ENCODE data around the gene FAM229B. TPM values are rescaled to one million over a fixed set of nuclear protein-coding genes. Genes with fewer than 3 reads are reported as not detected.
"Not testable (repeated sequence)": the region's sequence is repeated elsewhere in the genome, so short reads cannot be mapped to it uniquely, and the experiment has no call there.

The FAM229B gene
- total RNA-seq, 1 donor from 2014 or later = 22.1 TPM

- Mint-ChIP-seq H3K27me3 (no peaks in the 10 kb centered on the region), H3K9me3 (ENCODE audit: low read depth) (no peaks in the 10 kb centered on the region), H3K4me1 (ENCODE audit: low read depth) (no peaks in the 10 kb centered on the region), H3K27ac (no peak overlapping the region), H3K36me3 (ENCODE audit: insufficient read depth) (no peaks in the 10 kb centered on the region), H3K4me3 (ENCODE audit: low read depth) (no peak overlapping the region)
- no peak for DNase-seq (ENCODE audit: low spot score, unreplicated experiment)
- TF ChIP-seq CTCF (IDR thresholded peaks at IDR 0.05; ENCODE audit: unreplicated experiment) = no peak
These were observed 38.2 kb upstream of the FAM229B start for GRCh38 chr6:112049026-112049799.

GRCh38 chr6:112049996-112050395 lies 37.4 kb upstream of the FAM229B start:
- no peaks in the 10 kb centered on the region for H3K9me3 Mint-ChIP-seq (ENCODE audit: low read depth)
- DNase-seq (ENCODE audit: low spot score, unreplicated experiment) = no peak
- H3K4me3 Mint-ChIP-seq (ENCODE audit: low read depth) = no peak overlapping the region
- no peaks in the 10 kb centered on the region for H3K27me3 Mint-ChIP-seq
- no peaks in the 10 kb centered on the region for H3K36me3 Mint-ChIP-seq (ENCODE audit: insufficient read depth)
- no peaks in the 10 kb centered on the region for H3K4me1 Mint-ChIP-seq (ENCODE audit: low read depth)
- TF ChIP-seq CTCF (IDR thresholded peaks at IDR 0.05; ENCODE audit: unreplicated experiment) = no peak
- no peak overlapping the region for H3K27ac Mint-ChIP-seq

GRCh38 chr6:112050429-112050828 lies 37.0 kb upstream of the FAM229B start:
- Mint-ChIP-seq H3K4me3 (ENCODE audit: low read depth) (no peak overlapping the region), H3K4me1 (ENCODE audit: low read depth) (no peaks in the 10 kb centered on the region), H3K27me3 (no peaks in the 10 kb centered on the region), H3K36me3 (ENCODE audit: insufficient read depth) (no peaks in the 10 kb centered on the region), H3K27ac (no peak overlapping the region), H3K9me3 (ENCODE audit: low read depth) (no peaks in the 10 kb centered on the region)
- TF ChIP-seq CTCF (IDR thresholded peaks at IDR 0.05; ENCODE audit: unreplicated experiment) = no peak
- no peak for DNase-seq (ENCODE audit: low spot score, unreplicated experiment)

- H3K4me1 Mint-ChIP-seq (ENCODE audit: low read depth); H3K9me3 Mint-ChIP-seq (ENCODE audit: low read depth); DNase-seq (ENCODE audit: low spot score, unreplicated experiment); H3K27ac Mint-ChIP-seq; H3K36me3 Mint-ChIP-seq (ENCODE audit: insufficient read depth); H3K27me3 Mint-ChIP-seq; H3K4me3 Mint-ChIP-seq (ENCODE audit: low read depth): not testable (repeated sequence)
These were observed 36.1 kb upstream of the FAM229B start for GRCh38 chr6:112051251-112051740.

- Mint-ChIP-seq H3K27me3 (no peaks in the 10 kb centered on the region), H3K4me3 (ENCODE audit: low read depth) (no peak within 1 kb of the TSS), H3K36me3 (ENCODE audit: insufficient read depth) (no peaks in the 10 kb centered on the region), H3K9me3 (ENCODE audit: low read depth) (no peaks in the 10 kb centered on the region), H3K27ac (no peak within 1 kb of the TSS), H3K4me1 (ENCODE audit: low read depth) (no peaks in the 10 kb centered on the region)
- no peak for DNase-seq (ENCODE audit: low spot score, unreplicated experiment)
- TF ChIP-seq CTCF (IDR thresholded peaks at IDR 0.05; ENCODE audit: unreplicated experiment) = no peak
These were observed 33.4 kb upstream of the FAM229B start, which contains the start of gene CCN6 for GRCh38 chr6:112054001-112054400. CCN6 (plus strand) TSS chr6:112054104; CDS start chr6:112054358, 254 bp downstream.
